Natural killer cell (primary cell): ENCODE data around the gene ACSL6. TPM values are rescaled to one million over a fixed set of nuclear protein-coding genes. Genes with fewer than 3 reads are reported as not detected.

Experiments
- ATAC-seq, 3 donors: fragments of 150-1000 bp in 2 of 3; fragments of 200-7000 bp in 1 of 3; cut with Tn5 transposase; 1 replicate in 1 of 3; 2 replicates in 2 of 3; pipeline ENCODE4 v1.10.0; 2021; ENCODE audit warnings: mild to moderate bottlenecking in 2 of 3, moderate library complexity in 2 of 3
- DNase-seq, 2 donors: peaks; one replicate each; pipeline versions ENCODE4 v3.0.0 to v3.0.0-alpha.2; 2013 to 2021; ENCODE audit warnings: mixed read lengths in 1 of 2
- H3K27ac ChIP-seq: one replicate; pipeline ENCODE4 v1.5.1; 2013; ENCODE audit warnings: mild to moderate bottlenecking, low read length
- H3K27me3 ChIP-seq: one replicate; pipeline ENCODE4 v1.6.1; 2013; ENCODE audit warnings: low read length; ENCODE audit not compliant: control insufficient read depth, insufficient read depth
- H3K36me3 ChIP-seq: one replicate; pipeline ENCODE4 v1.6.1; 2013; ENCODE audit warnings: low read length; ENCODE audit not compliant: control insufficient read depth, insufficient read depth
- H3K4me1 ChIP-seq: one replicate; pipeline ENCODE4 v1.6.1; 2013; ENCODE audit warnings: low read length; ENCODE audit not compliant: control insufficient read depth, insufficient read depth
- H3K4me3 ChIP-seq: one replicate; pipeline ENCODE4 v1.5.1; 2013; ENCODE audit warnings: low read length
- H3K9me3 ChIP-seq: one replicate; pipeline ENCODE4 v1.6.1; 2013; ENCODE audit warnings: low read length; ENCODE audit not compliant: control insufficient read depth, insufficient read depth
- H3K27ac Mint-ChIP-seq, 2 donors: one replicate each; pipeline ENCODE4 v1.8.0; 2022; ENCODE audit warnings: mild to moderate bottlenecking in 2 of 2, mixed read lengths in 2 of 2, moderate library complexity in 1 of 2
- H3K27me3 Mint-ChIP-seq, 2 donors: one replicate each; pipeline ENCODE4 v1.8.0; 2022; ENCODE audit warnings: low read depth in 2 of 2, mixed read lengths in 2 of 2
- H3K36me3 Mint-ChIP-seq: one replicate; pipeline ENCODE4 v1.8.0; 2022; ENCODE audit warnings: mixed read lengths
- H3K4me1 Mint-ChIP-seq, 2 donors: one replicate each; pipeline ENCODE4 v1.8.0; 2022; ENCODE audit warnings: mixed read lengths in 2 of 2
- H3K4me3 Mint-ChIP-seq: one replicate; pipeline ENCODE4 v1.8.0; 2022; ENCODE audit warnings: mild to moderate bottlenecking, moderate library complexity, mixed read lengths
- H3K9me3 Mint-ChIP-seq, 2 donors: one replicate each; pipeline ENCODE4 v1.8.0; 2022; ENCODE audit warnings: mixed read lengths in 2 of 2
- WGBS: methylation state at CpG from one replicate; pipeline ENCODE4 v1.1.7; 2013; ENCODE audit warnings: missing lambda C conversion rate; ENCODE audit not compliant: insufficient coverage; 5-methylcytosine and 5-hydroxymethylcytosine counted together
- intact Hi-C: fragments of 100-400 bp; cut with micrococcal nuclease; formaldehyde crosslinking; loops from one replicate; pipeline ENCODE4 v1.14.2; 2022
- total RNA-seq, 4 donors: library from RNA; stranded (reverse); fragments of 120-200 nt in 1 of 4; gene quantifications; one replicate each; pipeline versions ENCODE4 v1.2.3 to v1.2.4, GENCODE V29; 2013 to 2022
- TF ChIP-seq, protein P1 (sequence below): fragments of 200-600 bp; IDR thresholded peaks from one replicate; pipeline ENCODE4 v1.8.0; 2022; ENCODE audit warnings: antibody characterized with exemption

ACSL6 gene
- total RNA-seq, 3 donors from 2014 or later (not counting 1 experiment from before 2014, with no cell fraction given): 2.1 to 2.2 (median 2.2) TPM

- TF ChIP-seq, protein P1, sequence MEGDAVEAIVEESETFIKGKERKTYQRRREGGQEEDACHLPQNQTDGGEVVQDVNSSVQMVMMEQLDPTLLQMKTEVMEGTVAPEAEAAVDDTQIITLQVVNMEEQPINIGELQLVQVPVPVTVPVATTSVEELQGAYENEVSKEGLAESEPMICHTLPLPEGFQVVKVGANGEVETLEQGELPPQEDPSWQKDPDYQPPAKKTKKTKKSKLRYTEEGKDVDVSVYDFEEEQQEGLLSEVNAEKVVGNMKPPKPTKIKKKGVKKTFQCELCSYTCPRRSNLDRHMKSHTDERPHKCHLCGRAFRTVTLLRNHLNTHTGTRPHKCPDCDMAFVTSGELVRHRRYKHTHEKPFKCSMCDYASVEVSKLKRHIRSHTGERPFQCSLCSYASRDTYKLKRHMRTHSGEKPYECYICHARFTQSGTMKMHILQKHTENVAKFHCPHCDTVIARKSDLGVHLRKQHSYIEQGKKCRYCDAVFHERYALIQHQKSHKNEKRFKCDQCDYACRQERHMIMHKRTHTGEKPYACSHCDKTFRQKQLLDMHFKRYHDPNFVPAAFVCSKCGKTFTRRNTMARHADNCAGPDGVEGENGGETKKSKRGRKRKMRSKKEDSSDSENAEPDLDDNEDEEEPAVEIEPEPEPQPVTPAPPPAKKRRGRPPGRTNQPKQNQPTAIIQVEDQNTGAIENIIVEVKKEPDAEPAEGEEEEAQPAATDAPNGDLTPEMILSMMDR: no peak
- DNase-seq (no peak), ATAC-seq (no peak)
- WGBS: 91% methylated on average over 8 of the region's 8 CpGs
- no peaks in the 10 kb centered on the region for H3K36me3 Mint-ChIP-seq
- Histone ChIP-seq H3K27ac (no peak overlapping the region), H3K4me3 (no peak overlapping the region), H3K9me3 (no peaks in the 10 kb centered on the region), H3K4me1 (no peaks in the 10 kb centered on the region), H3K36me3 (no peaks in the 10 kb centered on the region), H3K27me3 (no peaks in the 10 kb centered on the region)
- H3K27ac Mint-ChIP-seq: no peak overlapping the region
- H3K9me3 Mint-ChIP-seq: no peaks in the 10 kb centered on the region
- H3K4me1 Mint-ChIP-seq: no peaks in the 10 kb centered on the region
- peaks cover 0 to 3% of the 10 kb centered on the region in 2 donors for H3K27me3 Mint-ChIP-seq
- intact Hi-C loops: no loop called here
- no peak overlapping the region for H3K4me3 Mint-ChIP-seq
Observed at GRCh38 chr5:131957721-131958441, 53.6 kb downstream of the ACSL6 start.

- Mint-ChIP-seq H3K4me1 (no peaks in the 10 kb centered on the region), H3K27me3 (peaks cover 0 to 6% of the 10 kb centered on the region in 2 donors), H3K4me3 (no peak overlapping the region), H3K36me3 (no peaks in the 10 kb centered on the region), H3K9me3 (no peaks in the 10 kb centered on the region), H3K27ac (no peak overlapping the region)
- Histone ChIP-seq H3K9me3 (no peaks in the 10 kb centered on the region), H3K27me3 (no peaks in the 10 kb centered on the region), H3K4me1 (no peaks in the 10 kb centered on the region), H3K4me3 (no peak overlapping the region), H3K27ac (no peak overlapping the region), H3K36me3 (no peaks in the 10 kb centered on the region)
- DNase-seq: no peak
- no peak for ATAC-seq
- intact Hi-C loops: no loop called here
- TF ChIP-seq, protein P1: no peak
Observed at GRCh38 chr5:131953969-131954368, 57.5 kb downstream of the ACSL6 start.

DNA sequence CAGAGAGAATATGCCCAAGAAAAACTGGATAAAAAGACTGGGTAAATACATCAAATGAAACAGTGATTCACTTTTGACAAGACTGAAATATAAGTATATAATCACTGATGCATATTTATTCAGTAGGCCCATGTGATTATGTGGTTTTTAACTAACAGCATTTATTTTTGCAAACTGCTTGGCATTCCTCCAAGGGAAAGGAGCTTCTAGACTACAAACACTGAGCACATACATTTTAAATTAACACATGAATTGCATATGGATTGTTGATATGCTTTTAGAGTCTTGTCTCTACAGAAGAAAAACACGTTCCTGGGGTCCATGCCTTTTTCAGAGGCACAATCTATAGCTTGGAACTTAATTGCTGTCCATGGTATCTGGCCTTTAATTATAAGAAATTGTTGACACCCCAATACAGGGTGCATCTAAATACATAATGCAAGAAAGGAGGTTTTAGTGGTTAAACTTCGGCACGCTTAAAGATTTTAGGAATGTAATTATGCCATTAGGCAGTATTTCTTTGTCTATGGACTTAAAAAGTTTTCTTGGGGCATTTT lies 59.1 kb downstream of the ACSL6 start:
- Histone ChIP-seq H3K27me3 (no peaks in the 10 kb centered on the region), H3K4me1 (no peaks in the 10 kb centered on the region), H3K27ac (no peak overlapping the region), H3K36me3 (no peaks in the 10 kb centered on the region), H3K4me3 (no peak overlapping the region), H3K9me3 (no peaks in the 10 kb centered on the region)
- H3K4me3 Mint-ChIP-seq: no peak overlapping the region
- intact Hi-C loops: no loop called here
- H3K27me3 Mint-ChIP-seq: peaks cover 0 to 7% of the 10 kb centered on the region in 2 donors
- ATAC-seq: no peak
- no peaks in the 10 kb centered on the region for H3K4me1 Mint-ChIP-seq
- no peak overlapping the region for H3K27ac Mint-ChIP-seq
- WGBS: 90% methylated on average over 1 of the region's 3 CpGs
- no peaks in the 10 kb centered on the region for H3K9me3 Mint-ChIP-seq
- TF ChIP-seq, protein P1: no peak
- no peaks in the 10 kb centered on the region for H3K36me3 Mint-ChIP-seq
- DNase-seq: no peak

DNA sequence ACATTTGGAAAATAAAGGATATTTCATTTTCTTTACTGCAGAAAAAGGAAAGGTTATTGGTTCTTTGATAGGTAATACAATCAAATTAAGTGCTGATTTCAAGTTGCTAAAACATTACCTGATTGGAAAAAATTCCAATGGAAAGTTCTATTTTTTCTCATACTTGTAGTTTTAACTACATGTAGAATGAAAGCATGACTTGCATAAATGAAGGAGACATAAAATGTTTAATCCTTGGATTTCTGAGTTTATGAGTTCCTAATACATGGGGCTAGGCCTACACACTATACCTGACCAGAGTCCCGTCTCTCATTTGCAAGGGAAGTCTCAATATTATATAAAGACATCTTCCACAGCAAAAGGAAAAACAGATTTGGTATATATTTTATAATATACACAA lies 60.8 kb downstream of the ACSL6 start:
- DNase-seq (no peak), ATAC-seq (no peak)
- Mint-ChIP-seq H3K4me3 (no peak overlapping the region), H3K9me3 (no peaks in the 10 kb centered on the region), H3K27me3 (peaks cover 0 to 7% of the 10 kb centered on the region in 2 donors), H3K36me3 (no peaks in the 10 kb centered on the region), H3K27ac (no peak overlapping the region), H3K4me1 (no peaks in the 10 kb centered on the region)
- no peaks in the 10 kb centered on the region for H3K36me3 ChIP-seq
- TF ChIP-seq, protein P1: no peak
- intact Hi-C loops: no loop called here
- no peaks in the 10 kb centered on the region for H3K27me3 ChIP-seq
- H3K4me3 ChIP-seq: no peak overlapping the region
- H3K4me1 ChIP-seq: no peaks in the 10 kb centered on the region
- H3K9me3 ChIP-seq: no peaks in the 10 kb centered on the region
- no CpG with 5 or more reads among the region's 1 CpG for WGBS
- H3K27ac ChIP-seq: no peak overlapping the region
